ENCODE measurements around the gene MAPK8. TPM values are rescaled to one million over a fixed set of nuclear protein-coding genes. Genes with fewer than 3 reads are reported as not detected.

MAPK8 gene
- total and polyA plus RNA-seq, 2 of the 4 experiments (the other 2 are of a cell fraction) = 41.5 to 54.7 TPM

DNA sequence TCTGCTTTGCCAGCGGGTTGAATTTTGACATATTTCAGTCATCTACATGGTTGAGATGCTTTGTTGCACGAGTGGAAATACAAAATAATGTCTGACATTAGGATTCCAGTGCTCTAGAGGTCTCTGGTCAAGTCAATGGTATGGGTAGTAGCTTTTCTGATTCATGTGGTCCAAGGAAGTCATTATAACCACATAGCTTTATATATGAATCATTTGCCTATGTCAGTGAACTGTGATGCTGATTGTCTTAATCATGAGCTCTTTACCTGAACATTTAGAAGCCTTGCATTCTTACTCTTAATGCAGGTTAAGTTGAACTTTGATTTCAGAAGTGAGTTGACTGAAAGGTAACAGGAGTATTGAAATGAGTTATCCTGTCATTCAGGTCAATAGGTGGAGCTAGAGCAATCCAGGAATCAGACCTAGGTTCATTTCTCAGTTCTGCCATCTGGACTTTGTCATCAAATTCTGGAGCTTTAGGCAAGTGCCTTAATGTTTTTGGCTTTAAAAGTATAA lies 3.3 kb downstream of the MAPK8 start:
- ATAC-seq (ENCODE audit: low read depth) (no peak), DNase-seq (peak; percentile 64)
- TF ChIP-seq FOS (IDR thresholded peaks at IDR 0.05; ENCODE audit: low read depth, low read length) (peak; percentile 43; the same call in 1 of the 2 replicates), RCOR1 (IDR thresholded peaks at IDR 0.05; ENCODE audit: insufficient replicate concordance, low read length) (peak; percentile 33), RAD21 (IDR thresholded peaks at IDR 0.05; ENCODE audit: low read length) (no peak)
- Histone ChIP-seq H3K9ac (ENCODE audit: low read depth, low read length) (no peak overlapping the region), H3K18ac (ENCODE audit: low read depth, low read length) (no peak overlapping the region), H3K36me3 (ENCODE audit: control insufficient read depth, insufficient read depth, low read length) (no peaks in the 10 kb centered on the region), H2BK5ac (ENCODE audit: low read depth, low read length, poor library complexity, severe bottlenecking) (peak overlapping the region; percentile 7), H3K27ac (ENCODE audit: insufficient read depth, low read length) (no peak overlapping the region), H3K56ac (ENCODE audit: extremely low read depth, insufficient read depth, low read length) (no peak overlapping the region), H3K9me1 (ENCODE audit: insufficient read depth, low read length) (0 out of 2 replicates have a peak, but pooled peaks cover 3% of the 10 kb centered on the region), H3K4me1 (ENCODE audit: control insufficient read depth, insufficient read depth, low read length) (peaks cover 11% of the 10 kb centered on the region), H3K4me2 (ENCODE audit: low read depth, low read length) (peak overlapping the region; percentile 72; the same call in 1 of the 2 replicates), H3K9me3 (ENCODE audit: control insufficient read depth, insufficient read depth, low read length) (no peaks in the 10 kb centered on the region), H3K4me3 (ENCODE audit: insufficient read depth, low read depth, low read length) (no peak overlapping the region), H2AFZ (replicated peaks; ENCODE audit: low read length, poor library complexity) (no peak overlapping the region), H3K27me3 (ENCODE audit: control insufficient read depth, insufficient read depth, low read length) (no peaks in the 10 kb centered on the region), H3K14ac (replicated peaks; ENCODE audit: low read depth, low read length) (no peak overlapping the region), H2AK5ac (ENCODE audit: low read depth, low read length) (no peak overlapping the region), H3K79me1 (ENCODE audit: low read depth in 1 of 2, low read length in 2 of 2) (peaks cover 18 to 53% of the 10 kb centered on the region in 2 experiments; a peak in 3 of 4 replicates), H2AK9ac (replicated peaks; ENCODE audit: low read depth, low read length, poor library complexity) (no peak overlapping the region), H4K20me1 (ENCODE audit: insufficient read depth, low read length) (peaks cover 45% of the 10 kb centered on the region), H2BK15ac (ENCODE audit: low read depth, low read length) (no peak overlapping the region), H2BK120ac (ENCODE audit: low read depth, low read length) (0 out of 2 replicates have a peak overlapping the region, but pooled peaks have one; percentile 8), H2BK20ac (ENCODE audit: low read depth, low read length) (0 out of 2 replicates have a peak overlapping the region, but pooled peaks have one; percentile 16), H4K91ac (ENCODE audit: insufficient read depth, low read depth, low read length) (no peak overlapping the region), H3K4ac (ENCODE audit: low read depth, low read length) (no peak overlapping the region), H4K5ac (ENCODE audit: low read depth, low read length) (no peak overlapping the region), H4K8ac (ENCODE audit: low read depth in 2 of 2, low read length in 2 of 2) (no peak overlapping the region), H3K23ac (ENCODE audit: low read depth, low read length) (no peak overlapping the region)
- ChIA-PET POLR2A (ENCODE audit: unreplicated experiment) (no interaction called here), CTCF (interaction anchor here (0.7 to 1.7 kb wide), 2 partner anchors 34 to 347 kb away, joined by 3 to 7 read pairs; no protein-coding TSS in a partner anchor)
- BruUV-seq (replicated peaks) = no TSS peak
- dilution Hi-C loops (cut with HindIII; ENCODE audit: low sequenced_read_pairs, unreplicated experiment) = no loop called here
- intact Hi-C loops (cut with micrococcal nuclease) = loop anchor here (5.0 kb wide), 1 partner anchor 128 kb away; no protein-coding TSS in a partner anchor
- in situ Hi-C loops (cut with MboI; ENCODE audit: low sequenced_read_pairs) = no loop called here
- WGBS, 2 experiments (ENCODE audit: extremely low coverage in 2 of 2, insufficient read length in 1 of 2) = 50% methylated on average over 1 of the region's 2 CpGs; no CpG with 5 or more reads in 1 of the 2 experiments

Measured in IMR-90 (cell line).